Activated naive CD8-positive, alpha-beta T cell treated with anti-CD3 and anti-CD28 coated beads, Interleukin-2, amount 10 ng/mL, durations not matched to agents 7 days and 5 days (primary cell): Measurements from ENCODE around the gene ATP5F1E. TPM values are rescaled to one million over a fixed set of nuclear protein-coding genes. Genes with fewer than 3 reads are reported as not detected.

ENCODE experiments used
- ATAC-seq: fragments of 150-1000 bp; cut with Tn5 transposase; one replicate; pipeline ENCODE4 v1.10.0; 2021; ENCODE audit warnings: low read depth, moderate library complexity
- POLR2A ChIA-PET: fragments of 350-600 bp; sonication (Branson Sonifier 250); formaldehyde crosslinking; loops from one replicate; lab custom pipeline; 2021; ENCODE audit warnings: antibody characterized with exemption; lab: Charles Lee
- DNase-seq: peaks from one replicate; pipeline ENCODE4 v3.0.0; 2021
- H3K27ac Mint-ChIP-seq: one replicate; pipeline ENCODE4 v1.8.0; 2022; ENCODE audit warnings: mild to moderate bottlenecking, mixed read lengths
- H3K27me3 Mint-ChIP-seq: one replicate; pipeline ENCODE4 v1.8.0; 2022; ENCODE audit warnings: mild to moderate bottlenecking, moderate library complexity, mixed read lengths
- H3K36me3 Mint-ChIP-seq: one replicate; pipeline ENCODE4 v1.8.0; 2021; ENCODE audit warnings: mild to moderate bottlenecking, mixed read lengths
- H3K4me1 Mint-ChIP-seq: one replicate; pipeline ENCODE4 v1.8.0; 2021; ENCODE audit warnings: mixed read lengths
- H3K4me3 Mint-ChIP-seq: one replicate; pipeline ENCODE4 v1.8.0; 2022; ENCODE audit warnings: mild to moderate bottlenecking, moderate library complexity, mixed read lengths
- H3K9me3 Mint-ChIP-seq: one replicate; pipeline ENCODE4 v1.8.0; 2021; ENCODE audit warnings: mixed read lengths
- total RNA-seq, 2 experiments: library from RNA; stranded (reverse); gene quantifications; one replicate each; pipeline ENCODE4 v1.2.3, GENCODE V29; 2021

The ATP5F1E gene
- total RNA-seq, 2 experiments from 2014 or later = 81.1 to 87.3 TPM

DNA sequence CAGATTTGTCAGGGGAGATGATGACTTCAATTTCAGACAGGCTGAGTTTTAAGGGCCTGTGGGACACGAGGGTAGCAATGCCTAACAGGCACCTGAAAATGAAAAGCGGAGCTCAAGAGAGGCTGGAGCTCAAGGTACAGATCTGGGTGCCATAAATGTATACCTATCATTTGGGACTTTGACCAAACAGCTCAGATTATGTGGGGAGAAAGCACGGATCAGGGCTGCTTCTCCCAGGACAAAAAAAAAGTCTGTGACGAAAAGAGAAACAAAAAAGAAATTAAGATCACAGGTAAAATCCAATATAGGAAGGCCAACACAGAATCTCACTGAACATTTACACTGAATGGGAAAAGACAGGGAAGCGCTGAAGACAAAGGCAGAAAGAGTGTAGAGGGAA, 8.5 kb upstream of the ATP5F1E start:
- peak overlapping the region; percentile 6 for H3K27ac Mint-ChIP-seq
- DNase-seq (no peak), ATAC-seq (no peak)
- no peaks in the 10 kb centered on the region for H3K9me3 Mint-ChIP-seq
- H3K27me3 Mint-ChIP-seq = no peaks in the 10 kb centered on the region
- POLR2A ChIA-PET = interaction anchor here (4.9 kb wide), 1 partner anchor 8 kb away, joined by 59 read pairs; the partner anchor contains the start of gene ATP5F1E
- peak overlapping the region; percentile 93 for H3K4me3 Mint-ChIP-seq
- peaks cover 24% of the 10 kb centered on the region for H3K36me3 Mint-ChIP-seq
- peaks cover 53% of the 10 kb centered on the region for H3K4me1 Mint-ChIP-seq

- DNase-seq (no peak), ATAC-seq (no peak)
- H3K4me1 Mint-ChIP-seq = peaks cover 50% of the 10 kb centered on the region
- H3K9me3 Mint-ChIP-seq = no peaks in the 10 kb centered on the region
- peaks cover 31% of the 10 kb centered on the region for H3K36me3 Mint-ChIP-seq
- H3K27me3 Mint-ChIP-seq = no peaks in the 10 kb centered on the region
- POLR2A ChIA-PET = no interaction called here
- peak overlapping the region; percentile 49 for H3K27ac Mint-ChIP-seq
- H3K4me3 Mint-ChIP-seq = peak overlapping the region; percentile 47
Observed at GRCh38 chr20:59039233-59039632, 7.1 kb upstream of the ATP5F1E start.

DNA sequence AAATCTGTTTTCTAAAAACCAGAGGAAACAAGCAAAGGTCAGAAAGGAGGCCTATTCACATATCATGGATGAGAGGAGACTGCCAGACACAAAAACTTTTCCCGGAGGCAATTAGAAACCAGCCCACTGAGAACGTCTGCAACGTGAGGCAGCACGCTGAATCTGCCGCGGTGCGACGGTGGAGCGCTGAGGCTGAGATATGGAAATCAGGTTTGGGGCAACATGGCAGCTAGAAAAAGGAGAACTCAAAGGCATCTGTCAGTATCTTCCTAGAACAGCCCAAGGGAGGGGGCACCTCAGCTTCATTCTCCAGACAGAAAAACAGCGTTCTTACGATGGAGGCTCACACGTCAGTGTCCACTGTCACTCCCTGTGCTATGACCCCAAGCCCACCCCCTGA, 5.3 kb upstream of the ATP5F1E start:
- Mint-ChIP-seq H3K4me1 (peaks cover 43% of the 10 kb centered on the region), H3K9me3 (no peaks in the 10 kb centered on the region), H3K27me3 (no peaks in the 10 kb centered on the region), H3K36me3 (peaks cover 33% of the 10 kb centered on the region), H3K4me3 (no peak overlapping the region), H3K27ac (no peak overlapping the region)
- no peak for DNase-seq
- no peak for ATAC-seq
- POLR2A ChIA-PET = no interaction called here

DNA sequence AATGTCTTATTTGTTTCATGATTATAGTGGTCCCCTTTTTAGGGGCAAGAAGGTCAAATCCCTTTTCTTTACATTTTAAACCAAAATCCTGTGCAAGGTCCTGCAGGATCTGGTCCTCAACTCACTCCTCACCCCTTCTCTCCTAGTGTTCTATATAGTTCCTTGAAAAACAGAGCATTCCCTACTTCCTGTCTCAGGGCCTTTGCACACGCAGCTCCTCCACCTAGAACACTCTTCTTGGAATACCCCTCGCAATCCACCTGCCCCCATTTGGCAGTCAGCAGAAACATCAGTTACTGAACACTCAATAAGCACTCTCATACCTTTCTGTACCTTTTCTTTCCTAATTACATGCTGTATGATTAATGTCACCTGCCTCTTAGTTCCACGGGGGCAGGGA, 3.2 kb upstream of the ATP5F1E start:
- Mint-ChIP-seq H3K36me3 (peaks cover 30% of the 10 kb centered on the region), H3K27ac (no peak overlapping the region), H3K9me3 (no peaks in the 10 kb centered on the region), H3K27me3 (no peaks in the 10 kb centered on the region), H3K4me3 (no peak overlapping the region), H3K4me1 (peaks cover 38% of the 10 kb centered on the region)
- ATAC-seq (no peak), DNase-seq (no peak)
- POLR2A ChIA-PET = no interaction called here

- no peaks in the 10 kb centered on the region for H3K9me3 Mint-ChIP-seq
- H3K27ac Mint-ChIP-seq = no peak overlapping the region
- H3K4me1 Mint-ChIP-seq = peaks cover 39% of the 10 kb centered on the region
- peak overlapping the region; percentile 1 for H3K4me3 Mint-ChIP-seq
- H3K27me3 Mint-ChIP-seq = no peaks in the 10 kb centered on the region
- POLR2A ChIA-PET = interaction anchor here (1.1 to 3.0 kb wide), 3 partner anchors 8 to 144 kb away, joined by 3 to 59 read pairs (median 8); partner anchors contain the start of genes PRELID3B and TUBB1
- DNase-seq (no peak), ATAC-seq (no peak)
- peaks cover 37% of the 10 kb centered on the region for H3K36me3 Mint-ChIP-seq
Observed at GRCh38 chr20:59033616-59034165, 1.6 kb upstream of the ATP5F1E start.

DNA sequence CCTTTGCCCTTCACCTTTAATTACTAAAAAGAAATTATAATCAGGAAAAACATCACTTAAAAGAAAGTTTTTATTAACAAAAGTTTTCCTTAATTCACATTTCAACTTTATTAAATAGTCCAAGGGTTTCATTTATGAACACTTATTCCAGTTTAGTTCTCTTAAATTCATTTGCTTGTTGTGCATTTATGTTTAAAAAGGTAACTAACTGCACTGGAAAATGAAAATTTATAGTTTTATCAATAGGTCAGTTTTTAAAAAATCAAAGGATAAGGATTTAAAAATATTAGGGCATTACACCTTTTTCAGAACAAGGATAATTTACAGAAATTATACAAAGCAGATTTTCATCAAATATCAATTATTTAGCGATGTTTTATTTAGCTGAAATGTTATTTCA, 958 bp upstream of the ATP5F1E start:
- peaks cover 43% of the 10 kb centered on the region for H3K4me1 Mint-ChIP-seq
- ATAC-seq (no peak), DNase-seq (no peak)
- H3K27ac Mint-ChIP-seq = peak overlapping the region; percentile 87
- H3K27me3 Mint-ChIP-seq = no peaks in the 10 kb centered on the region
- POLR2A ChIA-PET = interaction anchor here (0.9 to 3.0 kb wide), 12 partner anchors 9 to 382 kb away, joined by 3 to 59 read pairs (median 8); partner anchors contain the start of genes PRELID3B, STX16, TUBB1 and ZNF831
- H3K9me3 Mint-ChIP-seq = no peaks in the 10 kb centered on the region
- peak overlapping the region; percentile 92 for H3K4me3 Mint-ChIP-seq
- peaks cover 40% of the 10 kb centered on the region for H3K36me3 Mint-ChIP-seq

- peak overlapping the region; percentile 87 for H3K27ac Mint-ChIP-seq
- H3K36me3 Mint-ChIP-seq = peaks cover 40% of the 10 kb centered on the region
- ATAC-seq (no peak), DNase-seq (no peak)
- POLR2A ChIA-PET = interaction anchor here (0.6 to 3.0 kb wide), 31 partner anchors 9 to 382 kb away, joined by 3 to 59 read pairs (median 6); partner anchors contain the start of genes NELFCD, PRELID3B, STX16 and TUBB1
- no peaks in the 10 kb centered on the region for H3K27me3 Mint-ChIP-seq
- peak overlapping the region; percentile 92 for H3K4me3 Mint-ChIP-seq
- peaks cover 44% of the 10 kb centered on the region for H3K4me1 Mint-ChIP-seq
- no peaks in the 10 kb centered on the region for H3K9me3 Mint-ChIP-seq
Observed at GRCh38 chr20:59032713-59033059, 551 bp upstream of the ATP5F1E start.

GRCh38 chr20:59031564-59032022, 542 bp downstream of the ATP5F1E start:
- H3K4me1 Mint-ChIP-seq = peaks cover 48% of the 10 kb centered on the region
- ATAC-seq (no peak), DNase-seq (no peak)
- H3K9me3 Mint-ChIP-seq = no peaks in the 10 kb centered on the region
- peak overlapping the region; percentile 92 for H3K4me3 Mint-ChIP-seq
- H3K27me3 Mint-ChIP-seq = no peaks in the 10 kb centered on the region
- POLR2A ChIA-PET = interaction anchor here (0.7 to 3.0 kb wide), 24 partner anchors 8 to 379 kb away, joined by 3 to 59 read pairs (median 8); partner anchors contain the start of genes NELFCD, PRELID3B, TUBB1 and ZNF831
- peaks cover 44% of the 10 kb centered on the region for H3K36me3 Mint-ChIP-seq
- peak overlapping the region; percentile 92 for H3K27ac Mint-ChIP-seq

GRCh38 chr20:59030911-59031563, 1.1 kb downstream of the ATP5F1E start:
- Mint-ChIP-seq H3K27me3 (no peaks in the 10 kb centered on the region), H3K4me1 (peaks cover 49% of the 10 kb centered on the region), H3K4me3 (peak overlapping the region; percentile 92), H3K9me3 (no peaks in the 10 kb centered on the region), H3K27ac (peak overlapping the region; percentile 92), H3K36me3 (peaks cover 44% of the 10 kb centered on the region)
- DNase-seq (no peak), ATAC-seq (no peak)
- POLR2A ChIA-PET = interaction anchor here (0.7 to 3.0 kb wide), 15 partner anchors 11 to 379 kb away, joined by 4 to 59 read pairs (median 9); partner anchors contain the start of genes NELFCD, PRELID3B and ZNF831

DNA sequence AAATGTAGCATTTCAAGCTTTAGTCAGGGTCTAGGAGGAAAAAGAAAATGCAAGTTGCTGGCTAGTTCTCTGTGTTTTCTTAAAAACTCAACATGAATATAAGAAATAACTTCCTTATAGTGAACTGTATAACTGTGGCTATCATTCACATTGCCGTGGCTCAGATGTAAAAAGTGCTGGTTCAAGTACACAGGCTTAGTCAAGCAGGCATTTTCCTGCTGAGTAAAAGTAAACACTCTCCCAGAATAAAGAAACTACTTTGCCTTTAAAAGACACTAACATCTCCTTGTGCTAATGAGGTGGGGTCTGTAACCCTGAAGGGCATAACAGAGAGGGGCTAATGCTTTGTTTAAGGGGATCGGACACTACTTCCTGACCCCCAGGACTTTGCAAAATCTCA, 3.3 kb downstream of the ATP5F1E start:
- H3K4me3 Mint-ChIP-seq = peak overlapping the region; percentile 60
- H3K27ac Mint-ChIP-seq = no peak overlapping the region
- POLR2A ChIA-PET = interaction anchor here (1.2 to 2.2 kb wide), 2 partner anchors 11 to 14 kb away, joined by 4 to 5 read pairs; no protein-coding TSS in a partner anchor
- H3K27me3 Mint-ChIP-seq = no peaks in the 10 kb centered on the region
- H3K36me3 Mint-ChIP-seq = peaks cover 45% of the 10 kb centered on the region
- DNase-seq (no peak), ATAC-seq (no peak)
- peaks cover 49% of the 10 kb centered on the region for H3K4me1 Mint-ChIP-seq
- H3K9me3 Mint-ChIP-seq = no peaks in the 10 kb centered on the region

DNA sequence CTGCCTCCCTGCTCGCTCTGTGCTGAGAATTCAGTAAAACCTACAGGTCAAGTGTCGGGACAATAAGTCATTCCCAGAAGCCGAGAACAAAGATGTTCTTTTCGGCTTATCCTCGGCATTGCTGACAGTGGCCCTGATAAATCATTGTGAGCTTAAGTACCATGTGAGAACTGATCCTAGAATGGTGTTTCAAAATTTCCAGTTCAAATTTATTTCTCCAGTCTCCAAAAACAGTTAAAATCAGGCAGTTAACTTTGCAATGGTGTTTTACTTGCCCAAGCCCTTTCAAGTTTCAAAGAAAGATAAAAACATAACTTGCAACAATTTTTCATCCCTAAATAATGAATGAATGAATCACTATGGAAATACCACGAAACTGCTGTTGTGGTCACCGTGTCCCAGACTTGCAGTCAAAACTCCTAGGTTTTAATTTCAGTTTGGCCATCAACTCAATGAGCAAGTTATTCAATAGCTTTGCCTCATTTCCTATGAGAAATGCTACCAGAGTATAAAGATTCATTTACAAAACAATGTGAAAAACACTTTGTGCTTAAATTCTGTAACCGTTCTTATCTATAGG, 4.3 kb downstream of the ATP5F1E start:
- Mint-ChIP-seq H3K36me3 (peaks cover 45% of the 10 kb centered on the region), H3K27me3 (no peaks in the 10 kb centered on the region), H3K9me3 (no peaks in the 10 kb centered on the region), H3K27ac (no peak overlapping the region), H3K4me3 (no peak overlapping the region), H3K4me1 (peaks cover 46% of the 10 kb centered on the region)
- POLR2A ChIA-PET = interaction anchor here (1.2 to 2.2 kb wide), 2 partner anchors 10 to 13 kb away, joined by 4 to 5 read pairs; no protein-coding TSS in a partner anchor
- no peak for ATAC-seq
- no peak for DNase-seq

DNA sequence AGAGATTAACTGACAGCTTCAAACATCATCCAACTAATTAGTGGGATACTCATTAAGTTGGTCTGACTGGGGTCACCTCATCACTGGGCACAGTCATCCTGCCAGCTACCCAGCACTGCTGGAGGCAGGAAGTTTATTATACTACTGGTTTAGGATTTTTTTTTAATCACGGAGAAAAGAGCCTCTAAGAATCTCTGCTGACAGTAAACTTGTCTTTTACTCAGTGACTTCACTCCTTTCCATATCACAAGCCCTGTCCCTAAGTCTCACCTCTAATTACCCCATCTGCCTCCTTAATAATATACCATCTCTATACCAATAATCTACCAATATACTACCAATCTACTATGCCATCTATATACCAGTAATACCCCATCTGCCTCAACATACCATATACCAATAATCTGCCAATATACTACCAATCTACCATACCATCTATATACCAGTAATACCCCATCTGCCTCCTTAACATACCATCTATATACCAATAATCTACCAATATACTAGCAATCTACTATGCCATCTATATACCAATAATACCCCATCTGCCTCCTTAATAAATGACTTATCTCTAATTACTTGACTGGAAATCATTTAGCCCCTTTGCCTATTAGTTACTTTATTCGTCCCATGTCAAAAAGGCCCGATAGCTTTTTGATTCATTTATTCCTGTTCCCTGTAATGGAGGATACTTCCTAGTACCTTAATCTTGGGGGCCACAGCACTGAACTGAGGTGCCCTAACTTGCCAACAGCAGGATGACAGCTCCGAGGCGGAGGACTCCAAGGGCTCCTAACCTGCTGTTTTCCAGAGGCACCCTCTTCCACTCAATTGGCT, 5.0 kb downstream of the ATP5F1E start:
- Mint-ChIP-seq H3K27ac (peak overlapping the region; percentile 26), H3K9me3 (no peaks in the 10 kb centered on the region), H3K36me3 (peaks cover 46% of the 10 kb centered on the region), H3K4me3 (no peak overlapping the region), H3K4me1 (peaks cover 44% of the 10 kb centered on the region), H3K27me3 (no peaks in the 10 kb centered on the region)
- DNase-seq = no peak
- POLR2A ChIA-PET = interaction anchor here (2.2 kb wide), 1 partner anchor 12 kb away, joined by 5 read pairs; no protein-coding TSS in a partner anchor
- no peak for ATAC-seq
